NB4 (cell line): Measurements from ENCODE around the gene RGSL1.

Source experiments
- DNase-seq: peaks from one replicate; pipeline ENCODE4 v3.0.0; 2010; ENCODE audit warnings: low read depth
- H3K4me3 ChIP-seq: one replicate; pipeline ENCODE4 v1.5.1; 2011; ENCODE audit warnings: mild to moderate bottlenecking, low read depth, low read length, moderate library complexity
- CTCF ChIP-seq: IDR thresholded peaks from one replicate; pipeline ENCODE4 v1.5.1; 2012; ENCODE audit warnings: low read depth, low read length
- MAX ChIP-seq: IDR thresholded peaks from 2 replicates; pipeline ENCODE4 v1.6.1; 2011; ENCODE audit warnings: low read depth, low read length
- MYC ChIP-seq: IDR thresholded peaks from 2 replicates; pipeline ENCODE4 v1.6.1; 2011; ENCODE audit warnings: low read depth, low read length
- POLR2A ChIP-seq: IDR thresholded peaks from 2 replicates; pipeline ENCODE4 v1.6.1; 2011; ENCODE audit warnings: mild to moderate bottlenecking; ENCODE audit not compliant: insufficient read length; ENCODE audit errors: extremely low read depth

The RGSL1 gene

GRCh38 chr1:182484067-182484466, 34.1 kb downstream of the RGSL1 start:
- no peak for DNase-seq
- no peak overlapping the region for H3K4me3 ChIP-seq
- TF ChIP-seq POLR2A (no peak), CTCF (no peak), MAX (no peak), MYC (no peak)

GRCh38 chr1:182484531-182485257, 34.7 kb downstream of the RGSL1 start:
- peak; percentile 98 for DNase-seq
- H3K4me3 ChIP-seq, result no peak overlapping the region
- TF ChIP-seq POLR2A (no peak), MYC (peak; percentile 69), MAX (peak; percentile 57), CTCF (peak; percentile 75)

GRCh38 chr1:182485861-182486260, 35.9 kb downstream of the RGSL1 start:
- TF ChIP-seq CTCF (no peak), MYC (no peak), MAX (no peak), POLR2A (no peak)
- DNase-seq, result peak; percentile 38
- H3K4me3 ChIP-seq, result no peak overlapping the region

GRCh38 chr1:182488803-182489202, 38.9 kb downstream of the RGSL1 start:
- no peak for DNase-seq
- H3K4me3 ChIP-seq, result no peak overlapping the region
- TF ChIP-seq MYC (no peak), POLR2A (no peak), CTCF (no peak), MAX (no peak)

- no peak overlapping the region for H3K4me3 ChIP-seq
- TF ChIP-seq POLR2A, result no peak
- no peak for TF ChIP-seq MAX
- TF ChIP-seq MYC, result no peak
- no peak for TF ChIP-seq CTCF
- peak; percentile 66 for DNase-seq
Observed at GRCh38 chr1:182493063-182493462, 43.1 kb downstream of the RGSL1 start.
